ENCODE data around the gene LMX1A.

Gene LMX1A

DNA sequence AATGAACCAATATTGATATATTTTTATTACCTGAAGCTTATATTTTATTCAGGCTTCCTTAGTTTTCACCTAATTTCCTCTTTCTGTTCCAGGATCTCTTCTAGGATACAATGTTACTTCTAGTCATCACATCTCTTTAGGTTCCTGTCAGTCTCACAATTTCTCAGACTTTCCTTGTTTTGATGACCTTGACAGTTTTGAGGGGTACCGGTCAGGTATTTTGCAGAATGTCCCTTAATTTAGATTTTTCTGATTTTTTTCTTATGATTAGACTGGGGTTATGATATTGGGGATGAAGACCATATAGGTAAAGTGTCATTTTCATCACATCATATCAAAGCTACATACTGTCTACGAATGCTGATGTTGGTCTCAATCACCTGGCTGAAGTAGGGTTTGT lies 167.5 kb downstream of the LMX1A start (continued):
- TF ChIP-seq, protein P1, sequence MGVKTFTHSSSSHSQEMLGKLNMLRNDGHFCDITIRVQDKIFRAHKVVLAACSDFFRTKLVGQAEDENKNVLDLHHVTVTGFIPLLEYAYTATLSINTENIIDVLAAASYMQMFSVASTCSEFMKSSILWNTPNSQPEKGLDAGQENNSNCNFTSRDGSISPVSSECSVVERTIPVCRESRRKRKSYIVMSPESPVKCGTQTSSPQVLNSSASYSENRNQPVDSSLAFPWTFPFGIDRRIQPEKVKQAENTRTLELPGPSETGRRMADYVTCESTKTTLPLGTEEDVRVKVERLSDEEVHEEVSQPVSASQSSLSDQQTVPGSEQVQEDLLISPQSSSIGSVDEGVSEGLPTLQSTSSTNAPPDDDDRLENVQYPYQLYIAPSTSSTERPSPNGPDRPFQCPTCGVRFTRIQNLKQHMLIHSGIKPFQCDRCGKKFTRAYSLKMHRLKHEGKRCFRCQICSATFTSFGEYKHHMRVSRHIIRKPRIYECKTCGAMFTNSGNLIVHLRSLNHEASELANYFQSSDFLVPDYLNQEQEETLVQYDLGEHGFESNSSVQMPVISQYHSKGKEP (tag by site-specific recombination; IDR thresholded peaks at IDR 0.05), result no peak
- TF ChIP-seq ZNF843 (tag by site-specific recombination; IDR thresholded peaks at IDR 0.05), result no peak

DNA sequence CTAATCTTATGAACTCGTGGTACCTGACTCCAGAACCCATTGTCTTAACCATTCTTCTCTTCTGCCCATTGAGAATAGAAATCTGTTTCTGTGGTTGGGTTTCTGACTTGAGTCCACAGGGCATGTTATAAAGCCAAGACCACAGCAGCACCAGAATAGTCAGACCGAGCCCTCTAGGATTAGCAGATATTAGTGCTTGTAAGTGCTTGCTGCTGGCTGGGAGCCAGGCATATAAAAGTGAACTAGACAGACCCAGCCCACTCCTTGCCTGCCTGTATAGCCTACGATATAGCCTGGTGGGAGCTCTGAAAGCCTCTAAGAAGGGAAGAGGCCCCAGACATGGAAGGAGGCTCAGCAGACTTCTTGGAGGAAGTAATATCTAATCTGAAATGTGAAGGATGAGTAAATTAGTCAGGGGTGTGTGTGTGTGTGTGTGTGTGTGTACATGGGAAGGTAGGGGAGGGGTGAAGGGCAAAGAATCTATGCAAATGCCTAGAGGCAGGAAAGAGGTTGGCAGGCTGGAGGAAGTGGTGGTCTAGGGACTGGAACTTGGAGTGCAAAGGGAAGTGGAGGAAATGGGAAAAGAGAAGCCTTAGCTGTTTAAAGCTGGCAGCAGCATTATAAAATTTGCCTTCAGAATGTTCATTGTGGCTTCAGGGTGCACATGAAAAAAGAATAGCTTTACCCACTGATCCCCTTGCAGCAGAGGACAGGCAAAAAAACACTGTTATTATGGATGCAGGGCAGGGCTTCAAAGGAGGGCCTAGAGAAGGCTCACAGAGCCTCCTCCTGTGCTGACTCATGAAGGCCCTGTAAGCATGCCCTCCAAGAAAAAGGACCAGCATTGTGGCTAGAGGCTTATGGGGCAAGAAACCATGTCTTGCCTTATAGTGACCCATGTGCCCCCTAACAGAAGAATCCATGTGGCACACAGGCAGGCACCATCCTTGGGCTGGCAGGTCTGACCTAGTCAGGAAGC lies 169.2 kb downstream of the LMX1A start:
- TF ChIP-seq, protein P2, sequence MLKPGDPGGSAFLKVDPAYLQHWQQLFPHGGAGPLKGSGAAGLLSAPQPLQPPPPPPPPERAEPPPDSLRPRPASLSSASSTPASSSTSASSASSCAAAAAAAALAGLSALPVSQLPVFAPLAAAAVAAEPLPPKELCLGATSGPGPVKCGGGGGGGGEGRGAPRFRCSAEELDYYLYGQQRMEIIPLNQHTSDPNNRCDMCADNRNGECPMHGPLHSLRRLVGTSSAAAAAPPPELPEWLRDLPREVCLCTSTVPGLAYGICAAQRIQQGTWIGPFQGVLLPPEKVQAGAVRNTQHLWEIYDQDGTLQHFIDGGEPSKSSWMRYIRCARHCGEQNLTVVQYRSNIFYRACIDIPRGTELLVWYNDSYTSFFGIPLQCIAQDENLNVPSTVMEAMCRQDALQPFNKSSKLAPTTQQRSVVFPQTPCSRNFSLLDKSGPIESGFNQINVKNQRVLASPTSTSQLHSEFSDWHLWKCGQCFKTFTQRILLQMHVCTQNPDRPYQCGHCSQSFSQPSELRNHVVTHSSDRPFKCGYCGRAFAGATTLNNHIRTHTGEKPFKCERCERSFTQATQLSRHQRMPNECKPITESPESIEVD (tag by site-specific recombination; IDR thresholded peaks at IDR 0.05), result no peak
- TF ChIP-seq, protein P3, sequence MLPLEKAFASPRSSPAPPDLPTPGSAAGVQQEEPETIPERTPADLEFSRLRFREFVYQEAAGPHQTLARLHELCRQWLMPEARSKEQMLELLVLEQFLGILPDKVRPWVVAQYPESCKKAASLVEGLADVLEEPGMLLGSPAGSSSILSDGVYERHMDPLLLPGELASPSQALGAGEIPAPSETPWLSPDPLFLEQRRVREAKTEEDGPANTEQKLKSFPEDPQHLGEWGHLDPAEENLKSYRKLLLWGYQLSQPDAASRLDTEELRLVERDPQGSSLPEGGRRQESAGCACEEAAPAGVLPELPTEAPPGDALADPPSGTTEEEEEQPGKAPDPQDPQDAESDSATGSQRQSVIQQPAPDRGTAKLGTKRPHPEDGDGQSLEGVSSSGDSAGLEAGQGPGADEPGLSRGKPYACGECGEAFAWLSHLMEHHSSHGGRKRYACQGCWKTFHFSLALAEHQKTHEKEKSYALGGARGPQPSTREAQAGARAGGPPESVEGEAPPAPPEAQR (tag by site-specific recombination; IDR thresholded peaks at IDR 0.05), result no peak
- TF ChIP-seq ZNF610 (tag by site-specific recombination; IDR thresholded peaks at IDR 0.05; ENCODE audit: borderline replicate concordance), result no peak
- TF ChIP-seq EGR2 (tag by site-specific recombination; IDR thresholded peaks at IDR 0.05; ENCODE audit: low read depth), result peak; percentile 16; the same call in 1 of the 2 replicates
- TF ChIP-seq, protein P4, sequence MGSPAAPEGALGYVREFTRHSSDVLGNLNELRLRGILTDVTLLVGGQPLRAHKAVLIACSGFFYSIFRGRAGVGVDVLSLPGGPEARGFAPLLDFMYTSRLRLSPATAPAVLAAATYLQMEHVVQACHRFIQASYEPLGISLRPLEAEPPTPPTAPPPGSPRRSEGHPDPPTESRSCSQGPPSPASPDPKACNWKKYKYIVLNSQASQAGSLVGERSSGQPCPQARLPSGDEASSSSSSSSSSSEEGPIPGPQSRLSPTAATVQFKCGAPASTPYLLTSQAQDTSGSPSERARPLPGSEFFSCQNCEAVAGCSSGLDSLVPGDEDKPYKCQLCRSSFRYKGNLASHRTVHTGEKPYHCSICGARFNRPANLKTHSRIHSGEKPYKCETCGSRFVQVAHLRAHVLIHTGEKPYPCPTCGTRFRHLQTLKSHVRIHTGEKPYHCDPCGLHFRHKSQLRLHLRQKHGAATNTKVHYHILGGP (tag by site-specific recombination; IDR thresholded peaks at IDR 0.05), result no peak
- Histone ChIP-seq H3K27ac (ENCODE audit: extremely low read depth, low read depth, low read length) (no peak overlapping the region), H3K9me3 (ENCODE audit: control insufficient read depth, insufficient read depth, low read depth, low read length) (no peaks in the 10 kb centered on the region), H3K36me3 (ENCODE audit: control insufficient read depth in 2 of 2, insufficient read depth in 1 of 2, low read length in 2 of 2) (no peaks in the 10 kb centered on the region), H3K4me1 (ENCODE audit: control insufficient read depth, insufficient read depth, low read length) (no peaks in the 10 kb centered on the region), H3K4me3 (ENCODE audit: low read depth, low read length) (no peak overlapping the region)
- ChIA-PET CTCF (no interaction called here), POLR2A (no interaction called here)

DNA sequence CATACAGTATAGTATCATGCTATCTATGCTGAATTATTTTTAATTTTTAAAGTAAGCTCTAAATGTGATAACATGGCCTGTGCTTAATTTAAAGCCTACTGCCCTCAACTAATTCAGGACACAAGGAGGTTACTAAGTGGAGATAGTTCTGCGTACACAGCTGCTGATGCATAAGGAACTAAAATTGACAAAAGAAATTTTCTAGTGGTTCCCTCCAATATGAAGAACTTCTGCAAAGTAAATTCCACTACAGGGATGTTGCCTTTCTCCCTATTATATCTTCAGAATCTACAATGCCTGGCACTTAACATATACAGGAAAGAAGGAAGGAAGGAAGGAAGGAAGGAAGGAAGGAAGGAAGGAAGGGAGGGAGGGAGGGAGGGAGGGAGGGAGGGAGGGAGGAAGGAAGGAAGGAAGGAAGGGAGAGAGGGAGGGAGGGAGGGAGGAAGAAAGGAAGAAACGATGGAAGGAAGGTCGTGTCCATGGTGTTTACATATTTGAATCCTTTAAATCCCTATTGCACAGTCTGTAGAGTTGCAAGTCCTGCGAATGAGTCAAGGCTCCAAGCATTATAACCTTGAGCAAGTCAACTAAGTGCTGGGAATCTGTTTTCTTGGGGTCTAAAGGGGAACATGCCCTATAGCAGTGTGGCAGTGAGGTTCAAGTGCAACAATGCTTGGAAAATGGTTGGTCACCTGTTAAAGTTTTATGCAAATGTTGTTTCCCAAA lies 171.2 kb downstream of the LMX1A start:
- ChIA-PET POLR2A (no interaction called here), CTCF (no interaction called here)
- Histone ChIP-seq H3K4me3 (ENCODE audit: low read depth, low read length) (no peak overlapping the region), H3K9me3 (ENCODE audit: control insufficient read depth, insufficient read depth, low read depth, low read length) (no peaks in the 10 kb centered on the region), H3K4me1 (ENCODE audit: control insufficient read depth, insufficient read depth, low read length) (no peaks in the 10 kb centered on the region), H3K27ac (ENCODE audit: extremely low read depth, low read depth, low read length) (no peak overlapping the region), H3K36me3 (ENCODE audit: control insufficient read depth in 2 of 2, insufficient read depth in 1 of 2, low read length in 2 of 2) (no peaks in the 10 kb centered on the region)
- TF ChIP-seq ZNF350 (tag by site-specific recombination; IDR thresholded peaks at IDR 0.05) (no peak), GLIS1 (tag by site-specific recombination; IDR thresholded peaks at IDR 0.05) (no peak), ZNF664 (tag by site-specific recombination; IDR thresholded peaks at IDR 0.05) (no peak)

DNA sequence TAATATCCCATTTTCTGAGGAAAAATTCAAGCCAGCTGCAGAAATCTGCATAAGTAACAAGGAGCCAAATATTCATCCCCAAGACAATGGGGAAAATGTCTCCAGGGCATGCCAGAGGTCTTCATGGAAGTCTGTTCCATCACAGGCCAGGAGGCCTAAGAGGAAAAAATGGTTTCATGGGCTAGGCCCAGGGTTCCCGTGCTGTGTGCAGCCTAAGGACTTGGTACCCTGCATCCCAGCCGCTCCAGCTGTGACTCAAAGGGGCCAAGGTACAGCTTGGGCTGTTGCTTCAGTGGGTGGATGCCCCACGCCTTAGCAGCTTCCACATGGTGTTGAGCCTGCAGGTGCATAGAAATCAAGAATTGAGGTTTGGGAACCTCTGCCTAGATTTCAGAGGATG lies 173.5 kb downstream of the LMX1A start:
- CTCF ChIA-PET, result no interaction called here
- POLR2A ChIA-PET, result no interaction called here
- H3K27ac ChIP-seq (ENCODE audit: extremely low read depth, low read depth, low read length), result no peak overlapping the region

More for the DNA sequence above, 173.5 kb downstream of the LMX1A start:
- Histone ChIP-seq H3K4me3 (ENCODE audit: low read depth, low read length) (no peak overlapping the region), H3K36me3 (ENCODE audit: control insufficient read depth in 2 of 2, insufficient read depth in 1 of 2, low read length in 2 of 2) (no peaks in the 10 kb centered on the region), H3K9me3 (ENCODE audit: control insufficient read depth, insufficient read depth, low read depth, low read length) (no peaks in the 10 kb centered on the region), H3K4me1 (ENCODE audit: control insufficient read depth, insufficient read depth, low read length) (no peaks in the 10 kb centered on the region)
- no peak for TF ChIP-seq ZNF549 (tag by site-specific recombination; IDR thresholded peaks at IDR 0.05)
- TF ChIP-seq RBAK (tag by site-specific recombination; IDR thresholded peaks at IDR 0.05), result no peak
- peak; percentile 58 for TF ChIP-seq SETDB1 (IDR thresholded peaks at IDR 0.05; ENCODE audit: insufficient read length, low read length)
- peak; percentile 78; the same call in 1 of the 2 replicates for TF ChIP-seq TRIM28 (IDR thresholded peaks at IDR 0.05; ENCODE audit: borderline replicate concordance, low read length)
- TF ChIP-seq ZNF585B (tag by site-specific recombination; IDR thresholded peaks at IDR 0.05), result peak; percentile 98

Data from HEK293 (cell line).